NCI-H524 (cell line): Measurements from ENCODE around the gene PHAF1.
"Not testable (repeated sequence)": the region's sequence is repeated elsewhere in the genome, so short reads cannot be mapped to it uniquely, and the experiment has no call there.

Experiments used
- DNase-seq, 2 experiments: peaks; one replicate each; lab custom pipeline; 2025; lab: John Stamatoyannopoulos, UW

Gene PHAF1

DNA sequence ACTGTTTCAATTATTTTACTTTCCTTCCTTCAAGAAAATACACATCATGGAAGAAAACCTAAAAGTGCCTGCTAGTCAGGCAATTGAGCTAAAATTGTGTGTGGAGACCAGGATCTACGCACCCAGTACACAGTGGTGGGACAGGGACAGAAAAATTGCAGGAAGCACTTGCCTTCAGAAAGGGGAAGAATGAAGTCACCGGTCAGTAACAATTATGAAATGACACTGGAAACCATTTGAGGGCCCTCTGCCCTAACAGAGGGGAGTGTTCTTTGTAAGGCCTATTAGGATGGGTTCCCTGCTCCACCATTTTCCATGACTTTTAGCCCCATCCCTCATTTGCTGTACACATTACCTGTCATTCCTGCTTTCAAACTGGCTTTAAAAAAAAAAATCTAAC is 4.5 kb upstream of the PHAF1 start:
- no peak for DNase-seq

- no peak for DNase-seq
Measured at GRCh38 chr16:67105881-67106280, 3.9 kb upstream of the PHAF1 start.

GRCh38 chr16:67108489-67108888 is 1.3 kb upstream of the PHAF1 start:
- no peak for DNase-seq

- DNase-seq: no peak
Measured at GRCh38 chr16:67108931-67109406, 772 bp upstream of the PHAF1 start.

- no peak for DNase-seq
Measured at GRCh38 chr16:67111951-67112444, 2.3 kb downstream of the PHAF1 start.

DNA sequence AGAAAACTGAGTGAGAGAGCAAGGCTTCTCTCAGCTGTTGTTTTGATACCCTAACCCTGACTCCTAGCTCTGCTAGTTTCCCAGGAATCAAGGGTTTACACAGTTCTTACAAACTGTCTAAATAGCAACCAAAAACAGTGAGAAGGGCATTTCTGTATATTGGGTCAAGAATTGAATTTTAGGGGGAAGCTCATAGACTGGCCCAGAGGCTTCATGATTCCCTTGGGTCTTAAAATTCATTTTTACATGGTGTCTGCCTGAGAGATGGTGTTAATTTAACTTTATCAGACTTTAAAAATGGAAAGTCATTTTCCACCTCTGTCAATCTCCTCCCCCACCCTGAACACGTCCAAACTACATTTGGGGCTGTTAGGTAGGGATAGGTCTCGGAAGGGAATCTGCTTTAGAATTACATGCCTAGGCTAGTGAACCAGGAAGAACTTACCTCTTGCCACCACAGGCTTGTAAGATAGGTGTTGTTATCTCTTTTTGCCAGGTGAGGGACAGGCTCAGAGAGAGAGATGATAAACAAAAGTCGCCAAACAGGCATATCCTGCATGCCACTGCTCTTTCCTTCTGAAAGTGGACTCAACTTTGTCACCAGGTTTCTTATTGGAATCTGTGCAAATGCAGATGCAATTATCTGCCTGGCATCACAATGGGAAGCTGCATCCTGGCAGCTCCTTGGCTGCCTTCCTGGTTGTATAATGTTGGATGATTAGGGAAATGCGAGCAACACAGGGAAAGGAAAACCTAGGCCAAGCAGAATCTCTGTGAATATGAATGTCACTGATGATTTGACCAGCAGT is 3.1 kb downstream of the PHAF1 start:
- DNase-seq: no peak

GRCh38 chr16:67114793-67115192 is 5.1 kb downstream of the PHAF1 start:
- no peak for DNase-seq

- DNase-seq: no peak
Measured at GRCh38 chr16:67115639-67116038, 5.9 kb downstream of the PHAF1 start.

DNA sequence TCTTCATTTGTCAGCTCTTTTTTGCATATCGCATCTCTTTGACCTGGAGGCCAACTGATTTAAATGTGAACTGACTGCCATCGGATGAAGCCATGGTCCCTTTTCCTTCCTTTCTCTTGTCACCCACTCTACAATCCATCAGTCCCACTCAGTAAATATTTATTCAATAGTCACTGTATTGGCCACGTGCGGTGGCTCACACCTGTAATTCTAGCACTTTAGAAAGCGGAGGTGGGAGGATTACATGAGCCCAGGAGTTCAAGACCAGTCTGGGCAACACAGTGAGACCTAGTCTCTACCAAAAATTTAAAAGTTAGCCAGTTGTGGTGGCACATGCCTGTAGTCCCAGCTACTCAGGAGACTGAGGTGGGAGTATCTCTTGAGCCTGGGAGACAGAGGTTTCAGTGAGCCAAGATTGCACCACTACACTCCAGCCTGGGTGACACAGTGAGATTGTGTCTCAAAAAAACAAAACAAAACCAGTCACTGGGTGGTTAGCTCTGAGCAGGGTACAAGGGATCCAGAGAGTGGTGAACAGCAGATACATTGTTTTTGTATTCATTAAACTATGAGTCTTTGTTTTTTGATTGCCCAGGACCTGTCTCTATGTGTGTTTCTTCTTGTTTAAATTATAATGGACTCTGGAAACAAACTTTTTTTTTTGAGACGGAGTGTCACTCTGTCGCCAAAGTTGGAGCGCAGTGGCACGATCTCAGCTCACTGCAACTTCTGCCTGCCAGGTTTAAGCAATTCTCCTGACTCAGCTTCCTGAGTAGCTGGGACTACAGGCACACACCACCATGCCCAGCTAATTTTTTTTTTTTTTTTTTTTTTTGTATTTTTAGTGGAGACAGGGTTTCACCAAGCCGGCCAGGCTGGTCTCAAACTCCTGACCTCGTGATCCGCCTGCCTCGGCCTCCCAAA is 6.9 kb downstream of the PHAF1 start:
- no peak for DNase-seq

- no peak for DNase-seq
Measured at GRCh38 chr16:67117716-67118115, 8.0 kb downstream of the PHAF1 start.

DNA sequence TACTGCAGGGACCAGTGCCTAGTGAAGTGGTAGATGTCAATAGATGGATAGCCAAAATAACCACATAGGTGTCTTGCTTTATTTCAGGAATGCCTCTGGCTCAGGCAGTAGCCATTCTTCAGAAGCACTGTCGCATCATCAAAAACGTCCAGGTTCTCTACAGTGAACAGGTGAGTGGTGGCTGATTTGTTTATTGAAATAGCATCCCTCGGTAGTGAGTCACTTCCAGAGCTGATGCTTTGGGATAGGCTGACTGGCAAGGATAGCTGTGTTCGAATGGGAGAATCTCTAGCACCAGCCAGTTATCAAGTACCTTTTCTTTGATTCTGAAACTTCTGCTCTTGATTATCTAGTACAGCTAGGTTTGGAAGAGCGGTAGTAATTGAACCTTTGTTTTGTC is 10.3 kb downstream of the PHAF1 start:
- DNase-seq: no peak

GRCh38 chr16:67122799-67123198 is 13.1 kb downstream of the PHAF1 start:
- DNase-seq: not testable (repeated sequence)

GRCh38 chr16:67128417-67128816 is 18.7 kb downstream of the PHAF1 start:
- no peak for DNase-seq

DNA sequence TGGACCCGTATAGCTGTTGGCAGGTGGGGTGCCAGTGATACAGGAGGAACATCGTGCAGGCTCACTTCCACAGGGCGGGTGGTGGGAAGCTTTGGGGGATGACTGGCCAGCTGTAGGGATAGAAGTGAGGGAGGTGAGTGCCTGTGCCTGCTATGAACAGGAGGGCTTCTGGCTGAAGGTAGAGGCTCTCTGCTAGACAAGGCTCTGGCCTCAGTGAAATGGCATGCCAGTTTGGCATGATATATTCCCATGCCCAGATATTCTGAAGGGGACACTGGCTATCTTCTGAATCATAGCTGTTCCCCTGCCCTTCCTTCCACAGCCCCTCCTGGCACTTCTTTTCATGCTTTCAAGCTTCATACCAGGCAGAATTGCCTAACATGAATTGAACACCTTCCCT is 19.1 kb downstream of the PHAF1 start:
- no peak for DNase-seq

DNA sequence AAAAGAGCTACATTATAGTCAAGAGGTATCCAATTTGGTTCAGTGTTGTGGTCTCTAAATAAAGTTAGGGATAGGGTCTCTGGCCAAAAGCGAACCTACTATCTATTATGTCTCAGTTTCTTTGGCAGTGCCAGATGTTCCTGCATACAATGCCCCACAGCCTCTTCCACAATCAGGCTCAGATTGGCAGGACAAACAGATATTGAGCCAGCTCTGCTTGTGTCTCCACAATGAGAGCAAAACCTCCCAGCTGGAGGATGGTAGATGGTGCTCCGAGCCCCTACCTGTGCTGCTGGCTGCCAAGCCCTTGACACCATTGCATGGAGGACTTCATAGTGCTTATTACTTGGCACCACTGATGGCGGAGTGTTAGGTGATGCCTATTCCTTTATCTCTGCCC is 19.7 kb downstream of the PHAF1 start:
- no peak for DNase-seq

- DNase-seq: peak in 1 of 2 experiments; percentile 67
Measured at GRCh38 chr16:67137605-67138004, 27.9 kb downstream of the PHAF1 start.

GRCh38 chr16:67141391-67141790 is 31.6 kb downstream of the PHAF1 start:
- DNase-seq: no peak

GRCh38 chr16:67142342-67142741 is 32.6 kb downstream of the PHAF1 start:
- DNase-seq: no peak

DNA sequence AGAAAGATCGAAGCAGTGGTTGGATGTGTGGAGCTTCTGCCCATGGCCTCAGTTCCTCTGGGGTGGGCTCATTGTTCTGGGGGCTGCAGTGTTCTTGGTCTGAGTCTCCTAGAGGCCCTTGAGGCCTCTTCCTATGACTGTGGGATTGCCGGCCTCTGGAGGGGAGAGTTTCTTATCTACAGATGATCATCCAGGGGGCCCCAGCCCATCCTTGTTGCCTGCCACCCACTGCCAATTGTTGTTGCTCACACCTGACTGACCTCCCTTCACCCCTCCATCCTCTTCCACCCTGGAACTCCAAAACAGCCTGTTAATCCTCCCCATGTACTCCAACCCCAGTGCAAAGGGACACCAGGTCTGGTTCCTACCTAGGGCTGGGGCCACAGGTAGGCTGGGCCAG is 35.2 kb downstream of the PHAF1 start:
- no peak for DNase-seq

- no peak for DNase-seq
Measured at GRCh38 chr16:67145746-67146145, 36.0 kb downstream of the PHAF1 start.

GRCh38 chr16:67146523-67147357 is 37.0 kb downstream of the PHAF1 start:
- no peak for DNase-seq
